OCI-LY3 (cell line): ENCODE data around the gene ATXN7L2.

Source experiments
- CTCF ChIP-seq: fragments of 200-600, 300-600 bp; sonication (generic); IDR thresholded peaks from 2 replicates; pipeline ENCODE4 v1.5.1; 2014; ENCODE audit warnings: antibody characterized with exemption, low read length, low read depth
- EZH2phosphoT487 ChIP-seq: fragments of 200-600 bp; shearing (Covaris generic); IDR thresholded peaks from 2 replicates; pipeline ENCODE4 v1.6.1; 2018; ENCODE audit warnings: antibody characterized with exemption, mixed run types, low read depth

- TF ChIP-seq CTCF = no peak
- no peak for TF ChIP-seq EZH2phosphoT487
These were observed 48.2 kb downstream of the ATXN7L2 start for GRCh38 chr1:109531826-109532364.
